T-cell (primary cell): ENCODE results near the gene CEACAM4. TPM values are rescaled to one million over a fixed set of nuclear protein-coding genes. Genes with fewer than 3 reads are reported as not detected.

ENCODE experiments used
- ATAC-seq, 4 experiments: fragments of 200-7000 bp in 3 of 4; fragments of 150-1000 bp in 1 of 4; cut with Tn5 transposase; replicated peaks in 1 of 4; 1 replicate in 3 of 4; 2 replicates in 1 of 4; pipeline ENCODE4 v1.10.0; 2021; ENCODE audit warnings: moderate library complexity in 3 of 4, mild to moderate bottlenecking in 2 of 4, moderate number of reproducible peaks in 1 of 4
- CTCF ChIA-PET, 2 donors: fragments of 300-600 bp; sonication (Branson Sonifier 250); formaldehyde crosslinking; loops; one replicate each; lab custom pipeline; 2022; ENCODE audit warnings: antibody characterized with exemption in 2 of 2; lab: Charles Lee
- POLR2A ChIA-PET, 2 donors: fragments of 300-600 bp; sonication (Branson Sonifier 250); formaldehyde crosslinking; loops; one replicate each; lab custom pipeline; 2022; ENCODE audit warnings: antibody characterized with exemption in 2 of 2; lab: Charles Lee
- DNase-seq, 35 experiments: peaks; one replicate each; pipeline versions ENCODE4 v3.0.0 to v3.0.0-alpha.2; 2013 to 2023
- H3K27ac ChIP-seq: one replicate; pipeline ENCODE4 v1.5.1; 2013; ENCODE audit warnings: low read length
- H3K27me3 ChIP-seq, 2 experiments: replicated peaks in 1 of 2; 1 replicate in 1 of 2; 2 replicates in 1 of 2; pipeline versions ENCODE4 v1.6.1 to v1.7.0; 2013; ENCODE audit warnings: low read length in 1 of 2, mixed read lengths in 1 of 2; ENCODE audit not compliant: control insufficient read depth in 2 of 2, insufficient read depth in 2 of 2; ENCODE audit errors: extremely low read depth in 1 of 2
- H3K36me3 ChIP-seq, 2 donors: 1 replicate in 1 of 2; 2 replicates in 1 of 2; pipeline versions ENCODE4 v1.6.1 to v1.7.0; 2013; ENCODE audit warnings: low read length in 1 of 2; ENCODE audit not compliant: control insufficient read depth in 2 of 2, insufficient read depth in 1 of 2; ENCODE audit errors: extremely low read depth in 1 of 2
- H3K4me1 ChIP-seq, 2 experiments: 1 replicate in 1 of 2; 2 replicates in 1 of 2; pipeline versions ENCODE4 v1.6.1 to v1.7.0; 2013; ENCODE audit warnings: low read length in 2 of 2, mixed read lengths in 1 of 2; ENCODE audit not compliant: insufficient read depth in 2 of 2, control insufficient read depth in 1 of 2; ENCODE audit errors: extremely low read depth in 1 of 2
- H3K4me3 ChIP-seq, 2 donors: 1 replicate in 1 of 2; 2 replicates in 1 of 2; pipeline versions ENCODE4 v1.5.1 to v1.7.0; 2013; ENCODE audit warnings: mild to moderate bottlenecking in 2 of 2, low read length in 1 of 2, moderate library complexity in 1 of 2; ENCODE audit not compliant: control insufficient read depth in 1 of 2; ENCODE audit errors: extremely low read depth in 1 of 2
- H3K9me3 ChIP-seq: 2 replicates; pipeline ENCODE4 v1.7.0; 2013
- H3K27ac Mint-ChIP-seq, 2 donors: one replicate each; pipeline ENCODE4 v1.8.0; 2020 to 2021; ENCODE audit warnings: mild to moderate bottlenecking in 2 of 2, mixed read lengths in 2 of 2
- H3K27me3 Mint-ChIP-seq, 2 donors: one replicate each; pipeline ENCODE4 v1.8.0; 2021 to 2022; ENCODE audit warnings: mixed read lengths in 2 of 2
- H3K36me3 Mint-ChIP-seq: one replicate; pipeline ENCODE4 v1.8.0; 2021; ENCODE audit warnings: mixed read lengths
- H3K4me1 Mint-ChIP-seq, 3 donors: one replicate each; pipeline ENCODE4 v1.8.0; 2020 to 2022; ENCODE audit warnings: mixed read lengths in 3 of 3, mild to moderate bottlenecking in 1 of 3
- H3K4me3 Mint-ChIP-seq, 3 donors: one replicate each; pipeline ENCODE4 v1.8.0; 2020 to 2022; ENCODE audit warnings: mild to moderate bottlenecking in 3 of 3, mixed read lengths in 3 of 3, moderate library complexity in 3 of 3
- H3K9me3 Mint-ChIP-seq, 3 donors: one replicate each; pipeline ENCODE4 v1.8.0; 2020 to 2022; ENCODE audit warnings: mixed read lengths in 3 of 3
- WGBS: methylation state at CpG from one replicate; pipeline ENCODE4 v1.1.5; 2013; ENCODE audit warnings: missing lambda C conversion rate; ENCODE audit not compliant: insufficient coverage; 5-methylcytosine and 5-hydroxymethylcytosine counted together
- total RNA-seq, 35 experiments: library from RNA in 6 of 35; stranded (reverse) in 6 of 35; fragments of 120-200 nt in 1 of 35; gene quantifications; one replicate each; pipeline versions ENCODE4 v1.2.1 to v1.2.4 and lab custom pipeline; 2013 to 2026

The CEACAM4 gene
- total RNA-seq, 5 donors from 2014 or later (not counting 1 experiment from before 2014, with no cell fraction given): 0.46 to 1.0 (median 0.68) TPM; not detected in 1

DNA sequence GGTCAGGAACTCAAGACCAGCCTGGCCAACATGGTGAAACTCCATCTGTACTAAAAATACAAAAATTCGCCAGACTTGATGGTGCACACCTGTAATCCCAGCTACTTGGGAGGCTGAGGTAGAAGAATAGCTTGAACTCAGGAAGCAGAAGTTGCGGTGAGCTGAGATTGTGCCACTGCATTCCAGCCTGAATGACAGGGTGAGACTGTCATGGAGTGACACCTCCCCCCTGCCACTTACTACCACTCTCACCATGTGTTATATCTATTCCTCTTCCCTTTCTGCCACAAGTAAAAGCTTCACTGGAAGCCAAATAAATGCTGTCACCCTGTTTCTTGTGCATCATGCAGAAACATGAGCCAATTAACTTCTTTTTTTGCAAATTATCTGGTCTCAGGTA, 10.6 kb upstream of the CEACAM4 start:
- Mint-ChIP-seq H3K27ac (peak overlapping the region; percentile 10 to 95), H3K27me3 (peaks cover 34 to 48% of the 10 kb centered on the region in 2 donors), H3K36me3 (peaks cover 4% of the 10 kb centered on the region), H3K9me3 (peaks cover 0 to 5% (median 0%) of the 10 kb centered on the region in 3 donors), H3K4me3 (no peak overlapping the region), H3K4me1 (peaks cover 25 to 36% (median 35%) of the 10 kb centered on the region in 3 donors)
- WGBS: no CpG with 5 or more reads among the region's 2 CpGs
- no peaks in the 10 kb centered on the region for H3K9me3 ChIP-seq
- ATAC-seq: no peak
- peaks cover 0 to 26% of the 10 kb centered on the region in 2 experiments for H3K4me1 ChIP-seq
- CTCF ChIA-PET: no interaction called here
- peaks cover 0 to 16% of the 10 kb centered on the region in 2 experiments for H3K27me3 ChIP-seq
- no peak overlapping the region for H3K27ac ChIP-seq
- no peak for DNase-seq
- POLR2A ChIA-PET: no interaction called here
- no peak overlapping the region for H3K4me3 ChIP-seq
- no peaks in the 10 kb centered on the region for H3K36me3 ChIP-seq

DNA sequence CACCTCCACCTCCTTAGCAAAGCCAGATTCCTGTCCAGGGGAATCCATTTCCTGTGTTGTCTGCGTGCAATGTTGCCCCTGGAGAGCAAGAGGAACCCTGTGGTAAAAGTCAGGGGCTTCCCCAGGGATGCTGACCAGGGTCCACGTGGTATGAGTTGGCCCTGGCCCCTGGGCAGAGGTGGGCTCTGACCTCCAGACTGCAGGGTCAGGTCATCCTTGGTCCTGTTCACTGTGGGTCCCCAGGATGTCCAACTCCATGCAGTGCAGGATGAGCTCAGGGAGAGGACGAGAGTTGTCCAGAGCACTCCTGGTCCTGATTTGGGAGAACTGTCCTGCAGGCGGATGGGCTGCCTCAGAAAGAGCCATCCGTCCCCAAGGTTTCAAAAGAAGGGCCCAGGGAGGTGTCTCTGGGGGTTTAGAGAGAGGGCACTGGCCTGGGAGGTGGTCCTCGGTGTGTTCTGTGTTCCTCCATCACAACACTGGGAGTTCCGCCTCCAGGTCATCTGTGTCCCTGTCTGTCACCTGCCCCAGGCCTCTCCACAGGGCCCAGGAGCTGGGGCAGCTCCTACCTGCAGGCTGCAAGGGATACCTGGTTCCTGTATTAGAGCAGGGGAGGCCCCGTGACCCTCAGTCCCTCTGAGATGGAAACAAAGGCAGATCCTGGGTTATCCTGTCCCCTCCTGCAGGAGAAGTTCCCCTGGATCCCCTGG, 1.2 kb upstream of the CEACAM4 start:
- H3K36me3 ChIP-seq: no peaks in the 10 kb centered on the region
- DNase-seq: no peak
- H3K9me3 Mint-ChIP-seq: peaks cover 5 to 16% (median 6%) of the 10 kb centered on the region in 3 donors
- 40% methylated on average over 4 of the region's 8 CpGs for WGBS
- no peaks in the 10 kb centered on the region for H3K9me3 ChIP-seq
- H3K27me3 Mint-ChIP-seq: peaks cover 27 to 33% of the 10 kb centered on the region in 2 donors
- ATAC-seq: no peak
- no peak overlapping the region for H3K4me3 ChIP-seq
- H3K27ac ChIP-seq: no peak overlapping the region
- no peaks in the 10 kb centered on the region for H3K4me1 Mint-ChIP-seq
- H3K36me3 Mint-ChIP-seq: no peaks in the 10 kb centered on the region
- ChIA-PET POLR2A (no interaction called here), CTCF (no interaction called here)
- H3K4me3 Mint-ChIP-seq: no peak overlapping the region
- H3K4me1 ChIP-seq: no peaks in the 10 kb centered on the region
- H3K27ac Mint-ChIP-seq: no peak overlapping the region
- H3K27me3 ChIP-seq: peaks cover 0 to 47% of the 10 kb centered on the region in 2 experiments

DNA sequence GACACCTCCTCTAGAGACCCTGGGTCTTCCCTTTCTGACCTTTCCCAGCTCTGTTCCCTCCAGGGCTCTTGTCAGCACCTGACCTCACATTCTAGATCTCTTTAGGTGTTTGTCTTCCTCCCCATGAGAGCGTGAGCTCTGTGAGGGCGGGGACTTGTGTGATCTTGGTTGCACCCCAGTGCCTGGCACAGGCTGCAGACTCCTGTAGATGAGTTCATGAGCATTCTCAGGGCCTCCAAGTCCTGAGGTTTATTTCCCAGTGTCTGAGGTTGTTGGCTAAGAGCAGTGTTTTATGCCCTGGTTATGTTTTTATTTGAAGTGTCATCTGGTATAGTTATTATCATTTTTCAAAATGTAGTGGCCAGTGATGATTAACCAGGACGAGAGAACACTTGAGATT, 596 bp downstream of the CEACAM4 start:
- Histone ChIP-seq H3K4me1 (no peaks in the 10 kb centered on the region), H3K9me3 (no peaks in the 10 kb centered on the region), H3K27me3 (peaks cover 0 to 45% of the 10 kb centered on the region in 2 experiments), H3K4me3 (no peak overlapping the region), H3K27ac (no peak overlapping the region), H3K36me3 (no peaks in the 10 kb centered on the region)
- DNase-seq: no peak
- Mint-ChIP-seq H3K9me3 (peaks cover 4 to 12% (median 6%) of the 10 kb centered on the region in 3 donors), H3K27ac (peak overlapping the region in 1 of 2 donors; percentile 31), H3K4me1 (no peaks in the 10 kb centered on the region), H3K4me3 (no peak overlapping the region), H3K36me3 (no peaks in the 10 kb centered on the region), H3K27me3 (peaks cover 30 to 37% of the 10 kb centered on the region in 2 donors)
- ChIA-PET POLR2A (no interaction called here), CTCF (interaction anchor here in 1 of 2 donors (0.6 kb wide), 1 partner anchor 16 kb away, joined by 3 read pairs; no protein-coding TSS in a partner anchor)
- WGBS: 50% methylated on average over 3 of the region's 3 CpGs
- no peak for ATAC-seq

DNA sequence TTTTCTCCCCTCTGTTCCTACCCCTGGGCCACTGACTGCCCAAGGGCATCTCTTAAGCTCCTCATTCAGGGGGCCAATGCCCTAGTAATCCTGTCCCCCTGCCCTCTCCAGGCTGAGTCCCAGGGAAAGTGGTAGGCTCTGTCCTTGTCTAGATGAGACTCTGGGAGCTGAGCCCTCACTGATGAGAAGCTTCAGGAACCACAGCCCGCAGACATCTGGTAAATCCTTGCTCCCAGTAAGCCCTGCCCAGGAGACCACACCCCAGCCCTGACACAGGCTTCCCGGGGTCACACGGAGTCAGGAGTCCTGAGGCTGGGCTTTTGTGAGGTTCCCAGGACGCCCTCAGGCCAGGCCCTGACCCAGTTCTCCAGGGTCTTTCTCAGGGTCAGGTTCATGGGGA, 1.9 kb downstream of the CEACAM4 start:
- CTCF ChIA-PET: interaction anchor here in 1 of 2 donors (0.6 kb wide), 1 partner anchor 1320 kb away, joined by 4 read pairs; no protein-coding TSS in a partner anchor
- 74% methylated on average over 4 of the region's 4 CpGs for WGBS

DNA sequence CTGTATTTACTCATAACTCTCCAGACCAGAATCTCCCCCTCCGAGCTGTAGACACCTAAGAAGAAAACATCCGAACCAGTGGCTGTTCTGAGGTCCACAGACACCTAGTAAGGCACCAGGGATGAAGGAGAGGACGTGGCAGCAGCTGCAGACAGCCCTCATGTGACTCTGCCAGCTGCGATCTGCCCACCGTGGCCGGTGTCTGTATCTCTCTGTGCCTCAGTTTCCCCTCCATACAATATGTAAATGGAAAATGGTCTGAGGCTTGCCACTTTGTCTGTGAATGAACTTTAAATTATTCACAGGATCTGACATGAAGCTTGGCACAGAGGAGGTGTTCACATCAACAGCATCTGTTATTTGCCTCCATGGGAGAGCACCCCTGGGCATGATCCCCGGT, 2.4 kb downstream of the CEACAM4 start:
- H3K4me3 Mint-ChIP-seq: no peak overlapping the region
- no peaks in the 10 kb centered on the region for H3K36me3 Mint-ChIP-seq
- ChIA-PET POLR2A (no interaction called here), CTCF (interaction anchor here in 1 of 2 donors (0.6 kb wide), 1 partner anchor 1319 kb away, joined by 4 read pairs; no protein-coding TSS in a partner anchor)
- no peaks in the 10 kb centered on the region for H3K9me3 ChIP-seq
- no peaks in the 10 kb centered on the region for H3K4me1 ChIP-seq
- ATAC-seq (no peak), DNase-seq (no peak)
- H3K27me3 Mint-ChIP-seq: peaks cover 31 to 38% of the 10 kb centered on the region in 2 donors
- no peak overlapping the region for H3K27ac Mint-ChIP-seq
- no peak overlapping the region for H3K4me3 ChIP-seq
- H3K27me3 ChIP-seq: peaks cover 0 to 61% of the 10 kb centered on the region in 2 experiments
- 58% methylated on average over 4 of the region's 7 CpGs for WGBS
- no peaks in the 10 kb centered on the region for H3K9me3 Mint-ChIP-seq
- no peaks in the 10 kb centered on the region for H3K4me1 Mint-ChIP-seq
- H3K27ac ChIP-seq: no peak overlapping the region
- H3K36me3 ChIP-seq: no peaks in the 10 kb centered on the region

More for the DNA sequence above, 1.9 kb downstream of the CEACAM4 start:
- Mint-ChIP-seq H3K4me3 (no peak overlapping the region), H3K27me3 (peaks cover 33 to 38% of the 10 kb centered on the region in 2 donors), H3K27ac (no peak overlapping the region), H3K4me1 (no peaks in the 10 kb centered on the region), H3K9me3 (peaks cover 0 to under 1% (median under 1%) of the 10 kb centered on the region in 3 donors), H3K36me3 (no peaks in the 10 kb centered on the region)
- POLR2A ChIA-PET: no interaction called here
- H3K9me3 ChIP-seq: no peaks in the 10 kb centered on the region
- DNase-seq: no peak
- no peak overlapping the region for H3K4me3 ChIP-seq
- no peak overlapping the region for H3K27ac ChIP-seq
- peaks cover 0 to 57% of the 10 kb centered on the region in 2 experiments for H3K27me3 ChIP-seq
- no peaks in the 10 kb centered on the region for H3K36me3 ChIP-seq
- no peaks in the 10 kb centered on the region for H3K4me1 ChIP-seq
- ATAC-seq: no peak

DNA sequence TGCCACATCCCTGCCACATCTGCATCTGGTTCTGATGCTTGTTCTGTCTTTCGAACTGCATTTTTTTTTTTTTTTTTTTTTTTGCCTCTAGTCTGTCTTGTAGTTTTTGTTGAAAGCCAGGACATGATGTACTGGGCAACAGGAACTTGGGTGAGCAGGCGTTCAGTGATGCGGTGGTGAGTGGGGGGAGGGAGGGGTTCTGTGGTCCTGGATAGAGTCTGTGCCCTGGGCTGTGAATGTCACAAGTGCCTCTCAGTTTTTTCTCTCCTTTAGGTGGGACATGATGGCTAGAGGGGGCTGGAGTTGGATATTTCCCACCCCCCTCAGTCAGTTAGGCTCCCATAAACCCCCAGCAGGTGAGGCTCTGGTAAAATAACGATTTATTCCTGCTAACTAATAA, 3.5 kb downstream of the CEACAM4 start:
- Histone ChIP-seq H3K9me3 (no peaks in the 10 kb centered on the region), H3K27ac (no peak overlapping the region), H3K4me1 (no peaks in the 10 kb centered on the region), H3K27me3 (peaks cover 0 to 64% of the 10 kb centered on the region in 2 experiments), H3K4me3 (no peak overlapping the region), H3K36me3 (no peaks in the 10 kb centered on the region)
- Mint-ChIP-seq H3K9me3 (no peaks in the 10 kb centered on the region), H3K4me1 (no peaks in the 10 kb centered on the region), H3K27ac (peak overlapping the region in 1 of 2 donors; percentile 66), H3K4me3 (no peak overlapping the region), H3K27me3 (peaks cover 25 to 33% of the 10 kb centered on the region in 2 donors), H3K36me3 (no peaks in the 10 kb centered on the region)
- ATAC-seq (no peak), DNase-seq (peak in 2 of 35 experiments; percentile 22 to 62)
- WGBS: 30% methylated on average over 2 of the region's 4 CpGs
- ChIA-PET CTCF (no interaction called here), POLR2A (no interaction called here)
